ENCODE measurements around the gene NLK. TPM values are rescaled to one million over a fixed set of nuclear protein-coding genes. Genes with fewer than 3 reads are reported as not detected.
"Not testable (repeated sequence)": the region's sequence is repeated elsewhere in the genome, so short reads cannot be mapped to it uniquely, and the experiment has no call there.

Gene NLK
- total and polyA plus RNA-seq, 10 of the 15 experiments (the other 5 are each of a cell fraction or from before 2014, with no cell fraction given): 5.0 to 22.9 (median 15.0) TPM

DNA sequence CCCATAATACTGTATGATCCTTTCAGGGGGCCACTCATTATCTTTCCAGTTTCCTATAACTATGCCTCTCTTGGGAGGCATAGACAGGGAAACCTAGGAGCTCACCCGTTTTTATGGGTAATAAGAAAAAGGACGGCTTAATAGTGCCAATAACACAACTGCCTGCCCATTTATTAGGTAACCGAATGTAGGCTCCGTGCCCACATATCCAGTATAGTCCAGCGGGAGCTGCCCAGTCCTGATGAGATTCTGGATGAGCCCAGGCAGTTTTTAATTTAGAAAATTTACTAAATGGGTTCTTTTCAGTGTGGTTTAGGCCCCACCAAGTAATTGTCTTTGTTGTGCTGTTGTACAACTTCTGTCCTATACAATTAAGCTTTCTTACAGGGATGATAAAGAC is 189.1 kb downstream of the NLK start:
- H4K20me1 ChIP-seq (ENCODE audit: control insufficient read depth, insufficient read depth); H3K27me3 ChIP-seq (replicated peaks in 1 of 2; ENCODE audit: control insufficient read depth in 2 of 2, insufficient read depth in 2 of 2, low read length in 1 of 2); H2AFZ ChIP-seq (ENCODE audit: control insufficient read depth, low read depth, low read length); H3K9ac ChIP-seq (ENCODE audit: control insufficient read depth, insufficient read depth, low read length); H3K4me2 ChIP-seq (ENCODE audit: control insufficient read depth, insufficient read depth); ATAC-seq; FAIRE-seq; DNase-seq (ENCODE audit: low read depth, low spot score); H3K4me3 ChIP-seq; H3K36me3 ChIP-seq (ENCODE audit: control insufficient read depth in 2 of 2, insufficient read depth in 2 of 2, low read length in 1 of 2); POLR2A ChIA-PET; H3K9me3 ChIP-seq (replicated peaks; ENCODE audit: control insufficient read depth, insufficient read depth, low read length); H3K4me1 ChIP-seq (ENCODE audit: control insufficient read depth, insufficient read depth, low read length); in situ Hi-C loops (cut with MboI); H3K27ac ChIP-seq (ENCODE audit: control insufficient read depth, insufficient read depth); BruUV-seq (replicated peaks); H3K79me2 ChIP-seq (ENCODE audit: control insufficient read depth, insufficient read depth, low read length): not testable (repeated sequence)
- RAD21 ChIA-PET (ENCODE audit: unreplicated experiment): interaction anchor here (0.8 to 1.6 kb wide), 5 partner anchors 15 to 426 kb away, joined by 3 to 6 read pairs (median 4); partner anchors contain the start of genes IFT20 and TNFAIP1
- SMC1A ChIA-PET (ENCODE audit: uncharacterized antibody, unreplicated experiment): interaction anchor here (0.7 to 2.2 kb wide), 3 partner anchors 17 to 185 kb away, joined by 3 to 7 read pairs (median 3); no protein-coding TSS in a partner anchor
- CTCF ChIA-PET: interaction anchor here (0.9 to 4.2 kb wide), 6 partner anchors 20 to 339 kb away, joined by 3 to 41 read pairs (median 4); partner anchors contain the start of genes IFT20 and TNFAIP1
- intact Hi-C loops (cut with micrococcal nuclease; ENCODE audit: unreplicated experiment): loop anchor here (5.0 kb wide), 1 partner anchor 91 kb away; no protein-coding TSS in a partner anchor
- WGBS (ENCODE audit: insufficient coverage, insufficient replicate concordance, low lambda C conversion rate, missing lambda C conversion rate): 40% methylated on average over 5 of the region's 5 CpGs

GRCh38 chr17:28232966-28233870 is 190.7 kb downstream of the NLK start:
- H3K79me2 ChIP-seq (ENCODE audit: control insufficient read depth, insufficient read depth, low read length); in situ Hi-C loops (cut with MboI); H3K4me1 ChIP-seq (ENCODE audit: control insufficient read depth, insufficient read depth, low read length); POLR2A ChIA-PET; FAIRE-seq; H3K27me3 ChIP-seq (replicated peaks in 1 of 2; ENCODE audit: control insufficient read depth in 2 of 2, insufficient read depth in 2 of 2, low read length in 1 of 2); DNase-seq (ENCODE audit: low read depth, low spot score); H3K27ac ChIP-seq (ENCODE audit: control insufficient read depth, insufficient read depth); H4K20me1 ChIP-seq (ENCODE audit: control insufficient read depth, insufficient read depth); H3K4me2 ChIP-seq (ENCODE audit: control insufficient read depth, insufficient read depth); H2AFZ ChIP-seq (ENCODE audit: control insufficient read depth, low read depth, low read length); H3K9ac ChIP-seq (ENCODE audit: control insufficient read depth, insufficient read depth, low read length); H3K9me3 ChIP-seq (replicated peaks; ENCODE audit: control insufficient read depth, insufficient read depth, low read length); H3K4me3 ChIP-seq; ATAC-seq; H3K36me3 ChIP-seq (ENCODE audit: control insufficient read depth in 2 of 2, insufficient read depth in 2 of 2, low read length in 1 of 2); BruUV-seq (replicated peaks): not testable (repeated sequence)
- intact Hi-C loops (cut with micrococcal nuclease; ENCODE audit: unreplicated experiment): loop anchor here (5.0 kb wide), 1 partner anchor 89 kb away; no protein-coding TSS in a partner anchor
- CTCF ChIA-PET: interaction anchor here (0.8 to 4.6 kb wide), 18 partner anchors 12 to 190 kb away, joined by 3 to 41 read pairs (median 4); partner anchors contain the start of genes IFT20 and TNFAIP1
- SMC1A ChIA-PET (ENCODE audit: uncharacterized antibody, unreplicated experiment): interaction anchor here (1.0 to 1.5 kb wide), 6 partner anchors 19 to 428 kb away, joined by 3 to 5 read pairs (median 4); no protein-coding TSS in a partner anchor
- TF ChIP-seq, protein P1, sequence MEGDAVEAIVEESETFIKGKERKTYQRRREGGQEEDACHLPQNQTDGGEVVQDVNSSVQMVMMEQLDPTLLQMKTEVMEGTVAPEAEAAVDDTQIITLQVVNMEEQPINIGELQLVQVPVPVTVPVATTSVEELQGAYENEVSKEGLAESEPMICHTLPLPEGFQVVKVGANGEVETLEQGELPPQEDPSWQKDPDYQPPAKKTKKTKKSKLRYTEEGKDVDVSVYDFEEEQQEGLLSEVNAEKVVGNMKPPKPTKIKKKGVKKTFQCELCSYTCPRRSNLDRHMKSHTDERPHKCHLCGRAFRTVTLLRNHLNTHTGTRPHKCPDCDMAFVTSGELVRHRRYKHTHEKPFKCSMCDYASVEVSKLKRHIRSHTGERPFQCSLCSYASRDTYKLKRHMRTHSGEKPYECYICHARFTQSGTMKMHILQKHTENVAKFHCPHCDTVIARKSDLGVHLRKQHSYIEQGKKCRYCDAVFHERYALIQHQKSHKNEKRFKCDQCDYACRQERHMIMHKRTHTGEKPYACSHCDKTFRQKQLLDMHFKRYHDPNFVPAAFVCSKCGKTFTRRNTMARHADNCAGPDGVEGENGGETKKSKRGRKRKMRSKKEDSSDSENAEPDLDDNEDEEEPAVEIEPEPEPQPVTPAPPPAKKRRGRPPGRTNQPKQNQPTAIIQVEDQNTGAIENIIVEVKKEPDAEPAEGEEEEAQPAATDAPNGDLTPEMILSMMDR (IDR thresholded peaks at IDR 0.05 in 2 of 3, conservative IDR thresholded peaks at IDR 0.05 in 1 of 3; ENCODE audit: control insufficient read depth in 2 of 3, extremely low read depth in 1 of 3, insufficient read depth in 1 of 3, low read depth in 3 of 3, low read length in 3 of 3): peak; percentile 23 to 40 (median 37); a peak in 4 of 6 replicates
- TF ChIP-seq RAD21 (IDR thresholded peaks at IDR 0.05; ENCODE audit: insufficient read depth, low read depth, low read length): peak; percentile 49
- RAD21 ChIA-PET (ENCODE audit: unreplicated experiment): interaction anchor here (0.6 to 2.0 kb wide), 3 partner anchors 183 to 223 kb away, joined by 3 to 7 read pairs (median 6); no protein-coding TSS in a partner anchor
- WGBS (ENCODE audit: insufficient coverage, insufficient replicate concordance, low lambda C conversion rate, missing lambda C conversion rate): 31% methylated on average over 21 of the region's 21 CpGs

All from GM12878 (cell line).